ENCODE measurements around the gene ITK.

Gene ITK

DNA sequence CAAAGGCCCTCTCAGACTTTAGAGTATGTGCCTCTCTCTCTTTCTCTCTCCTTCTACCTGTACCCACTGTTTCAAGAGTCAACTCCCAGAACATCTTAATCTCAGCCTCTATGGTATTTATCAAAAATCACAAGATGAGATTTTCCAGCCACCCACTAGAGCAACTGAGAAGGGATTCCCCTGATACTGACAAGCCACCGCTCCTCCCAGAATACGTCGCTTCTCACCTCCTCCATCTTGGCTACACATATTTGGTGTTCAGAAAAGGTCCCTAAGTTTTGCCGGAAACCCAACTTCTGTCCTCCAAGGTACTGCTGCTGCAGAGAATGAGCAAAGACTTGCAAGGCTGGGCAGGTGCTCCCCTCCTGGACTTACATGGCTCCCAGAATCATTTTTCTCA, 20.6 kb upstream of the ITK start:
- Histone ChIP-seq H3K9ac (ENCODE audit: low read length) (no peak overlapping the region), H3K36me3 (ENCODE audit: control insufficient read depth, insufficient read depth, low read length) (no peaks in the 10 kb centered on the region), H3K27me3 (ENCODE audit: control insufficient read depth, insufficient read depth, low read length) (no peaks in the 10 kb centered on the region), H3K27ac (ENCODE audit: low read depth, low read length) (no peak overlapping the region), H3K4me3 (ENCODE audit: low read length) (no peak overlapping the region), H3K4me1 (ENCODE audit: control insufficient read depth, insufficient read depth, low read length) (no peaks in the 10 kb centered on the region)

DNA sequence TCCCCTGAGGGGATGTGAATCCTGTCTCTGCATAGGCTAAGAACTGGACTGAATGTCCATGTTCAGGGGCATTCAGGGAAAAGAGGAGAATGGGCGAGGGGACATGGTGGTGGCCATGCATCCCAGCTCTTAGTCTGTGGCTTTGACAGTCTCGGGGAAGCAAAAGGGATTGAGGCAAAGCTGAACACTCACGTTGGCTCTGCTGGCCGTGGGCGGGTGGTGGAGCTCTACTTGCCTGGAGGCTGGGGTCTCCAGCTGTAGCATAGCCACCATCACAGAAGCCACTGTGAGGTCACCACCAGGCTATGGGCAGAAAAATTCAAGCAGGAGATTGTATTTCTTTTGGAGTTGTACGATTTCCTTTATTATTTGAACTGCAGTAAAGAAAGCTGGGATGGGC, 18.6 kb upstream of the ITK start:
- Histone ChIP-seq H3K36me3 (ENCODE audit: control insufficient read depth, insufficient read depth, low read length) (no peaks in the 10 kb centered on the region), H3K27me3 (ENCODE audit: control insufficient read depth, insufficient read depth, low read length) (no peaks in the 10 kb centered on the region), H3K27ac (ENCODE audit: low read depth, low read length) (no peak overlapping the region), H3K9ac (ENCODE audit: low read length) (no peak overlapping the region), H3K4me1 (ENCODE audit: control insufficient read depth, insufficient read depth, low read length) (no peaks in the 10 kb centered on the region), H3K4me3 (ENCODE audit: low read length) (no peak overlapping the region)

GRCh38 chr5:157162919-157163510, 17.6 kb upstream of the ITK start:
- Histone ChIP-seq H3K4me1 (ENCODE audit: control insufficient read depth, insufficient read depth, low read length) (no peaks in the 10 kb centered on the region), H3K9ac (ENCODE audit: low read length) (no peak overlapping the region), H3K27ac (ENCODE audit: low read depth, low read length) (no peak overlapping the region), H3K27me3 (ENCODE audit: control insufficient read depth, insufficient read depth, low read length) (no peaks in the 10 kb centered on the region), H3K36me3 (ENCODE audit: control insufficient read depth, insufficient read depth, low read length) (no peaks in the 10 kb centered on the region), H3K4me3 (ENCODE audit: low read length) (no peak overlapping the region)

DNA sequence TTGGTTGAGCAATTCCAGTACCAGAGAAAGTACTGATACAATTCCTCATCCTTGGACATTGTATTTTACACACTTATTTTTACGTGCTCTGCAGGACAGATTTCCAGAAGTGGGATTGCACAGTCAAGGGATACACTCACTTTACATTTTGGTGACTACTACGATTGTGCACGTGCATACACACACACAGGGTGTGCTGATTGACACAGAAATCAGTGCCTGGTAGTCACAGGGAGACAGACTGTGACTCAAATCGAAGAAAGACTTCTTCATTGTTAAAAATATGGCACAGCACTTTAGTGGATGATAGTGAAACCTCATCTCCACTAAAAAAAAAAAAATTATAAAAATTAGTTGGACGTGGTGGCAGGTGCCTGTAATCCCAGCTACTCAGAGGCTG, 16.1 kb upstream of the ITK start:
- Histone ChIP-seq H3K27me3 (ENCODE audit: control insufficient read depth, insufficient read depth, low read length) (no peaks in the 10 kb centered on the region), H3K36me3 (ENCODE audit: control insufficient read depth, insufficient read depth, low read length) (no peaks in the 10 kb centered on the region), H3K4me3 (ENCODE audit: low read length) (no peak overlapping the region), H3K27ac (ENCODE audit: low read depth, low read length) (no peak overlapping the region), H3K4me1 (ENCODE audit: control insufficient read depth, insufficient read depth, low read length) (no peaks in the 10 kb centered on the region), H3K9ac (ENCODE audit: low read length) (no peak overlapping the region)

GRCh38 chr5:157165261-157165660, 15.4 kb upstream of the ITK start:
- no peak overlapping the region for H3K27ac ChIP-seq (ENCODE audit: low read depth, low read length)
- H3K4me3 ChIP-seq (ENCODE audit: low read length): no peak overlapping the region
- H3K36me3 ChIP-seq (ENCODE audit: control insufficient read depth, insufficient read depth, low read length): no peaks in the 10 kb centered on the region
- no peaks in the 10 kb centered on the region for H3K27me3 ChIP-seq (ENCODE audit: control insufficient read depth, insufficient read depth, low read length)
- no peak overlapping the region for H3K9ac ChIP-seq (ENCODE audit: low read length)
- no peaks in the 10 kb centered on the region for H3K4me1 ChIP-seq (ENCODE audit: control insufficient read depth, insufficient read depth, low read length)

DNA sequence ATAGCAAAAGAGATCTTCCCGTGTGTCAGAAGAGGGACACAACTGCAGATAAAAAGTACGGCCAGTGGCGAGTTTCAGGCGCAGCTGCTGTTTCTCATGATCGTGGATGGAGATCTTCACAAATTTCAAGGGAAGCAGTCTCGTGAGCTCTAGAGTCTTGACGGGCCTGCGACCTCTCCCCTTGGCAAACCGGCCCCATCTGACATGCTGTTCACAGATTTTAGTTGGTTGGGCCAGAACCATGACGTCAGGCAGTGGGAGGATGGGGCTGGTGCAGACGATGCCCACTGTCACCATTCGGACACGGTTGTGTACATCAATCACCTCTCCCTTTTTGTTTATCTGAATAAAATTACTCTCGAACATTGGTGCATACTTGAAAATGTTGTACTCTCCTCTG, 15.0 kb upstream of the ITK start:
- H3K4me3 ChIP-seq (ENCODE audit: low read length): no peak overlapping the region
- H3K27me3 ChIP-seq (ENCODE audit: control insufficient read depth, insufficient read depth, low read length): no peaks in the 10 kb centered on the region
- H3K4me1 ChIP-seq (ENCODE audit: control insufficient read depth, insufficient read depth, low read length): no peaks in the 10 kb centered on the region
- no peak overlapping the region for H3K9ac ChIP-seq (ENCODE audit: low read length)
- H3K27ac ChIP-seq (ENCODE audit: low read depth, low read length): no peak overlapping the region
- H3K36me3 ChIP-seq (ENCODE audit: control insufficient read depth, insufficient read depth, low read length): no peaks in the 10 kb centered on the region

- Histone ChIP-seq H3K4me1 (ENCODE audit: control insufficient read depth, insufficient read depth, low read length) (no peaks in the 10 kb centered on the region), H3K36me3 (ENCODE audit: control insufficient read depth, insufficient read depth, low read length) (no peaks in the 10 kb centered on the region), H3K4me3 (ENCODE audit: low read length) (no peak within 1 kb of the TSS), H3K9ac (ENCODE audit: low read length) (no peak within 1 kb of the TSS), H3K27me3 (ENCODE audit: control insufficient read depth, insufficient read depth, low read length) (no peaks in the 10 kb centered on the region), H3K27ac (ENCODE audit: low read depth, low read length) (no peak within 1 kb of the TSS)
Measured at GRCh38 chr5:157166214-157167213, 14.1 kb upstream of the ITK start, which contains the start of gene GARIN3. Gene GARIN3 (minus strand): TSS chr5:157166264. CDS start chr5:157166168, 96 bp downstream.

DNA sequence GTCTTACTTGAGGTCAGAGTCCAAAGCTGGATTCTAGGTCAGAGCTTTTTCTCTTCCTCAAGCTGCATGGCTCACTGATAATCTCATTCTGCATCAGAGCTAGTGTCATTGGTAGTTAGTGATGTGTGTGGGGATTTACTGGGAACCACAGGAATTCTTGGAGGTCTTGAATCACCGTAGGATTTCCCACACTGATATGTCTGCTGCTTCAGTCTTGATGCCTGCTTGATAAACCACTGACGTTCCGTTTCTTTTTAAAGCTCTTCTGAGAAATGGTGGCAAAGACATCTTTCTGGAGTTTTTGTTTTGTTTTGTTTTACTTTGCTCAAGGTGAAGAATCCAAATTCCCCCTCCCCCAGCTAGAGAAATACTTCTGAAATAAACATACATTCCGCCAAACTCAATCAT, 13.4 kb upstream of the ITK start:
- Histone ChIP-seq H3K4me3 (ENCODE audit: low read length) (no peak overlapping the region), H3K27me3 (ENCODE audit: control insufficient read depth, insufficient read depth, low read length) (no peaks in the 10 kb centered on the region), H3K36me3 (ENCODE audit: control insufficient read depth, insufficient read depth, low read length) (no peaks in the 10 kb centered on the region), H3K9ac (ENCODE audit: low read length) (no peak overlapping the region), H3K27ac (ENCODE audit: low read depth, low read length) (no peak overlapping the region), H3K4me1 (ENCODE audit: control insufficient read depth, insufficient read depth, low read length) (no peaks in the 10 kb centered on the region)

DNA sequence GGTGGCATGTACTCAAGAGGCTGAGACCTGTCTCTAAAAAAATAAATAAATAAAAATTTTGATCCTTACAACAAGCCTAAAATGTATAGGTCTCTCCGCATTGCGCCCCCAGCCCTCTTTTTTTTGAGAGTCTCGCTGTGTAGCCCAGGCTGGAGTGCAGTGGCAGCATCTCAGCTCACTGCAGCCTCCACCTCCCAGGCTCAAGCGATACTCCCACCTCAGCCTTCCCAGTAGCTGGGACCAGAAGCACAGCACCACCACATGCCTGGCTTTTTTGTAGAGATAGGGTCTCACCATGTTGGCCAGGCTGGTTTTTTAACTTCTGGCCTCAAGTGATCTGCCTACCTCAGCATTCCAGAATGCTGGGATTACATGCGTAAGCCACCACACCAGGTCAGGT, 12.4 kb upstream of the ITK start:
- H3K27me3 ChIP-seq (ENCODE audit: control insufficient read depth, insufficient read depth, low read length): no peaks in the 10 kb centered on the region

GRCh38 chr5:157172403-157172802, 8.2 kb upstream of the ITK start:
- Histone ChIP-seq H3K4me3 (ENCODE audit: low read length) (no peak overlapping the region), H3K36me3 (ENCODE audit: control insufficient read depth, insufficient read depth, low read length) (no peaks in the 10 kb centered on the region), H3K4me1 (ENCODE audit: control insufficient read depth, insufficient read depth, low read length) (no peaks in the 10 kb centered on the region), H3K27ac (ENCODE audit: low read depth, low read length) (no peak overlapping the region), H3K9ac (ENCODE audit: low read length) (no peak overlapping the region), H3K27me3 (ENCODE audit: control insufficient read depth, insufficient read depth, low read length) (no peaks in the 10 kb centered on the region)

More for the DNA sequence above, 12.4 kb upstream of the ITK start:
- no peak overlapping the region for H3K9ac ChIP-seq (ENCODE audit: low read length)
- no peak overlapping the region for H3K4me3 ChIP-seq (ENCODE audit: low read length)
- H3K27ac ChIP-seq (ENCODE audit: low read depth, low read length): no peak overlapping the region
- no peaks in the 10 kb centered on the region for H3K36me3 ChIP-seq (ENCODE audit: control insufficient read depth, insufficient read depth, low read length)
- H3K4me1 ChIP-seq (ENCODE audit: control insufficient read depth, insufficient read depth, low read length): no peaks in the 10 kb centered on the region

GRCh38 chr5:157175071-157175612, 5.5 kb upstream of the ITK start:
- H3K4me3 ChIP-seq (ENCODE audit: low read length): no peak overlapping the region
- H3K27me3 ChIP-seq (ENCODE audit: control insufficient read depth, insufficient read depth, low read length): no peaks in the 10 kb centered on the region
- no peaks in the 10 kb centered on the region for H3K4me1 ChIP-seq (ENCODE audit: control insufficient read depth, insufficient read depth, low read length)
- H3K27ac ChIP-seq (ENCODE audit: low read depth, low read length): no peak overlapping the region
- H3K36me3 ChIP-seq (ENCODE audit: control insufficient read depth, insufficient read depth, low read length): no peaks in the 10 kb centered on the region
- no peak overlapping the region for H3K9ac ChIP-seq (ENCODE audit: low read length)

- Histone ChIP-seq H3K9ac (ENCODE audit: low read length) (no peak overlapping the region), H3K27me3 (ENCODE audit: control insufficient read depth, insufficient read depth, low read length) (no peaks in the 10 kb centered on the region), H3K4me1 (ENCODE audit: control insufficient read depth, insufficient read depth, low read length) (no peaks in the 10 kb centered on the region), H3K27ac (ENCODE audit: low read depth, low read length) (no peak overlapping the region), H3K36me3 (ENCODE audit: control insufficient read depth, insufficient read depth, low read length) (no peaks in the 10 kb centered on the region), H3K4me3 (ENCODE audit: low read length) (no peak overlapping the region)
Measured at GRCh38 chr5:157177953-157178352, 2.7 kb upstream of the ITK start.

All from rectal smooth muscle tissue (tissue), 1 donor.